ENCODE data around the gene CCDC122. TPM values are rescaled to one million over a fixed set of nuclear protein-coding genes. Genes with fewer than 3 reads are reported as not detected.
A peak's percentile ranks its signal among the peaks of the same experiment; 100 is the strongest.

Gene CCDC122
- total RNA-seq, 4 donors from 2014 or later, result 0.16 to 1.7 (median 1.1) TPM; not detected in 1

- Histone ChIP-seq H3K4me3 (no peak overlapping the region), H3K36me3 (no peaks in the 10 kb centered on the region), H3K9me3 (no peaks in the 10 kb centered on the region), H3K27ac (no peak overlapping the region), H3K27me3 (no peaks in the 10 kb centered on the region), H3K4me1 (no peaks in the 10 kb centered on the region)
- no peak for TF ChIP-seq POLR2A (IDR thresholded peaks at IDR 0.05)
- no peak for TF ChIP-seq CTCF (IDR thresholded peaks at IDR 0.05 in 4 of 5, conservative IDR thresholded peaks at IDR 0.05 in 1 of 5)
- in situ Hi-C loops (cut with MboI; ENCODE audit: low sequenced_read_pairs in 4 of 4), result loop anchor here (25.0 kb wide), 3 partner anchors 628 to 1228 kb away; no protein-coding TSS in a partner anchor
- intact Hi-C loops (cut with DNase I; ENCODE audit: low total_unique reads), result no loop called here
- no peak for ATAC-seq
- DNase-seq, result no peak
Measured at GRCh38 chr13:43815204-43815603, 64.3 kb downstream of the CCDC122 start.

- in situ Hi-C loops (cut with MboI; ENCODE audit: low sequenced_read_pairs in 4 of 4) (loop anchor here (5.0 to 25.0 kb wide), 7 partner anchors 504 to 1221 kb away; no protein-coding TSS in a partner anchor), intact Hi-C loops (cut with DNase I; ENCODE audit: low total_unique reads) (loop anchor here (10.0 kb wide), 1 partner anchor 1214 kb away; no protein-coding TSS in a partner anchor)
- Histone ChIP-seq H3K27ac (no peak overlapping the region), H3K36me3 (no peaks in the 10 kb centered on the region), H3K4me1 (no peaks in the 10 kb centered on the region), H3K9me3 (no peaks in the 10 kb centered on the region), H3K4me3 (no peak overlapping the region), H3K27me3 (no peaks in the 10 kb centered on the region)
- no peak for DNase-seq
- TF ChIP-seq CTCF (IDR thresholded peaks at IDR 0.05 in 4 of 5, conservative IDR thresholded peaks at IDR 0.05 in 1 of 5) (no peak), POLR2A (IDR thresholded peaks at IDR 0.05) (no peak)
- ATAC-seq, result no peak
Measured at GRCh38 chr13:43808676-43809075, 70.9 kb downstream of the CCDC122 start.

- ATAC-seq (no peak), DNase-seq (no peak)
- in situ Hi-C loops (cut with MboI; ENCODE audit: low sequenced_read_pairs in 4 of 4), result loop anchor here (5.0 to 25.0 kb wide), 7 partner anchors 501 to 1218 kb away; no protein-coding TSS in a partner anchor
- Histone ChIP-seq H3K9me3 (no peaks in the 10 kb centered on the region), H3K27ac (no peak overlapping the region), H3K4me3 (no peak overlapping the region), H3K4me1 (no peaks in the 10 kb centered on the region), H3K36me3 (no peaks in the 10 kb centered on the region), H3K27me3 (no peaks in the 10 kb centered on the region)
- intact Hi-C loops (cut with DNase I; ENCODE audit: low total_unique reads), result loop anchor here (2.0 to 10.0 kb wide), 3 partner anchors 721 to 1211 kb away; no protein-coding TSS in a partner anchor
- TF ChIP-seq CTCF (IDR thresholded peaks at IDR 0.05 in 4 of 5, conservative IDR thresholded peaks at IDR 0.05 in 1 of 5) (no peak), POLR2A (IDR thresholded peaks at IDR 0.05) (no peak)
Measured at GRCh38 chr13:43805681-43806128, 73.8 kb downstream of the CCDC122 start.

GRCh38 chr13:43805071-43805468 lies 74.5 kb downstream of the CCDC122 start:
- Histone ChIP-seq H3K4me1 (no peaks in the 10 kb centered on the region), H3K27ac (no peak overlapping the region), H3K27me3 (no peaks in the 10 kb centered on the region), H3K36me3 (no peaks in the 10 kb centered on the region), H3K9me3 (no peaks in the 10 kb centered on the region), H3K4me3 (no peak overlapping the region)
- DNase-seq (no peak), ATAC-seq (peak in 1 of 2 donors; percentile 33)
- TF ChIP-seq POLR2A (IDR thresholded peaks at IDR 0.05) (no peak), CTCF (IDR thresholded peaks at IDR 0.05 in 4 of 5, conservative IDR thresholded peaks at IDR 0.05 in 1 of 5) (no peak)
- intact Hi-C loops (cut with DNase I; ENCODE audit: low total_unique reads) (loop anchor here (2.0 to 10.0 kb wide), 3 partner anchors 720 to 1210 kb away; no protein-coding TSS in a partner anchor), in situ Hi-C loops (cut with MboI; ENCODE audit: low sequenced_read_pairs in 4 of 4) (loop anchor here (5.0 to 25.0 kb wide), 7 partner anchors 500 to 1218 kb away; no protein-coding TSS in a partner anchor)

Data from gastrocnemius medialis (tissue), 4 donors.